A673 (cell line): Measurements from ENCODE around the gene MESP1. TPM values are rescaled to one million over a fixed set of nuclear protein-coding genes. Genes with fewer than 3 reads are reported as not detected.

ENCODE experiments used
- BruUV-seq: library from RNA; stranded (reverse); fragments of 400-500 nt; replicated peaks from 2 replicates; lab custom pipeline; 2021; lab: Mats Ljungman, UMichigan
- CTCF ChIA-PET: fragments of 300-600 bp; sonication (Branson Sonifier 250); formaldehyde crosslinking; loops from one replicate; lab custom pipeline; 2022; ENCODE audit warnings: antibody characterized with exemption; lab: Charles Lee
- POLR2A ChIA-PET: fragments of 300-600 bp; sonication (Branson Sonifier 250); formaldehyde crosslinking; loops from one replicate; lab custom pipeline; 2022; ENCODE audit warnings: antibody characterized with exemption; ENCODE audit not compliant: low non-redundant PET; lab: Charles Lee
- DNase-seq: peaks from one replicate; pipeline ENCODE4 v3.0.0-alpha.2; 2015; ENCODE audit warnings: low spot score
- H3K27ac ChIP-seq: fragments of 200-600 bp; sonication (generic); 2 replicates; pipeline ENCODE4 v1.5.1; 2016; ENCODE audit warnings: mixed run types, low read depth, mild to moderate bottlenecking, mixed read lengths, antibody characterized with exemption, low read length; ENCODE audit not compliant: poor library complexity, severe bottlenecking
- H3K27me3 ChIP-seq: fragments of 200-600 bp; sonication (generic); replicated peaks from 2 replicates; pipeline ENCODE4 v1.6.1; 2017; ENCODE audit warnings: mixed run types, low read depth, mild to moderate bottlenecking, mixed read lengths, antibody characterized with exemption, low read length; ENCODE audit not compliant: insufficient read depth, poor library complexity
- H3K36me3 ChIP-seq: fragments of 200-600 bp; sonication (generic); 2 replicates; pipeline ENCODE4 v1.6.1; 2016; ENCODE audit warnings: mixed run types, mild to moderate bottlenecking, mixed read lengths, antibody characterized with exemption, low read length; ENCODE audit not compliant: insufficient read depth, poor library complexity, severe bottlenecking
- H3K4me1 ChIP-seq: fragments of 200-600 bp; sonication (generic); 2 replicates; pipeline ENCODE4 v1.6.1; 2017; ENCODE audit warnings: mixed run types, mild to moderate bottlenecking, mixed read lengths, antibody characterized with exemption, low read length; ENCODE audit not compliant: insufficient read depth, poor library complexity, severe bottlenecking
- H3K4me3 ChIP-seq: fragments of 200-600 bp; sonication (generic); 2 replicates; pipeline ENCODE4 v1.5.1; 2016; ENCODE audit warnings: low read depth, mixed run types, mild to moderate bottlenecking, mixed read lengths, low read length; ENCODE audit not compliant: poor library complexity, severe bottlenecking
- H3K9me3 ChIP-seq: fragments of 200-600 bp; sonication (generic); 2 replicates; pipeline ENCODE4 v1.6.1; 2016; ENCODE audit warnings: mixed run types, low read depth, mild to moderate bottlenecking, mixed read lengths, antibody characterized with exemption, low read length; ENCODE audit not compliant: poor library complexity, severe bottlenecking
- EZH2 ChIP-seq: fragments of 200-600 bp; sonication (generic); IDR thresholded peaks from 2 replicates; pipeline ENCODE4 v1.6.1; 2017; ENCODE audit warnings: borderline replicate concordance, low read depth, mild to moderate bottlenecking, mixed read lengths, antibody characterized with exemption, low read length; ENCODE audit not compliant: poor library complexity, severe bottlenecking
- intact Hi-C: fragments of 100-400 bp; cut with micrococcal nuclease; formaldehyde crosslinking; loops from one replicate; pipeline ENCODE4 v1.10.0; 2022; ENCODE audit not compliant: unreplicated experiment
- total RNA-seq: library from RNA; stranded (reverse); gene quantifications from 2 replicates; pipeline ENCODE4 v1.2.3, GENCODE V29; 2021
- TF ChIP-seq, protein P1 (sequence below): fragments of 300-800, 200-600 bp; sonication (generic); conservative IDR thresholded peaks from 2 replicates; pipeline ENCODE4 v1.5.1; 2017; ENCODE audit warnings: low read depth, mild to moderate bottlenecking, antibody characterized with exemption, low read length, moderate library complexity, mixed read lengths

The MESP1 gene
- total RNA-seq, 1 experiment from 2014 or later = 6.5 TPM

- DNase-seq = no peak
- H3K4me3 ChIP-seq = no peak overlapping the region
- H3K9me3 ChIP-seq = no peaks in the 10 kb centered on the region
- no peak overlapping the region for H3K27ac ChIP-seq
- H3K36me3 ChIP-seq = no peaks in the 10 kb centered on the region
- intact Hi-C loops = no loop called here
- CTCF ChIA-PET = no interaction called here
- no TSS peak for BruUV-seq
- H3K27me3 ChIP-seq = no peaks in the 10 kb centered on the region
- TF ChIP-seq, protein P1, sequence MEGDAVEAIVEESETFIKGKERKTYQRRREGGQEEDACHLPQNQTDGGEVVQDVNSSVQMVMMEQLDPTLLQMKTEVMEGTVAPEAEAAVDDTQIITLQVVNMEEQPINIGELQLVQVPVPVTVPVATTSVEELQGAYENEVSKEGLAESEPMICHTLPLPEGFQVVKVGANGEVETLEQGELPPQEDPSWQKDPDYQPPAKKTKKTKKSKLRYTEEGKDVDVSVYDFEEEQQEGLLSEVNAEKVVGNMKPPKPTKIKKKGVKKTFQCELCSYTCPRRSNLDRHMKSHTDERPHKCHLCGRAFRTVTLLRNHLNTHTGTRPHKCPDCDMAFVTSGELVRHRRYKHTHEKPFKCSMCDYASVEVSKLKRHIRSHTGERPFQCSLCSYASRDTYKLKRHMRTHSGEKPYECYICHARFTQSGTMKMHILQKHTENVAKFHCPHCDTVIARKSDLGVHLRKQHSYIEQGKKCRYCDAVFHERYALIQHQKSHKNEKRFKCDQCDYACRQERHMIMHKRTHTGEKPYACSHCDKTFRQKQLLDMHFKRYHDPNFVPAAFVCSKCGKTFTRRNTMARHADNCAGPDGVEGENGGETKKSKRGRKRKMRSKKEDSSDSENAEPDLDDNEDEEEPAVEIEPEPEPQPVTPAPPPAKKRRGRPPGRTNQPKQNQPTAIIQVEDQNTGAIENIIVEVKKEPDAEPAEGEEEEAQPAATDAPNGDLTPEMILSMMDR = no peak
- no peak for TF ChIP-seq EZH2
- H3K4me1 ChIP-seq = no peaks in the 10 kb centered on the region
- POLR2A ChIA-PET = no interaction called here
Measured at GRCh38 chr15:89787944-89788343, 36.9 kb upstream of the MESP1 start.

GRCh38 chr15:89785774-89786140 lies 34.7 kb upstream of the MESP1 start:
- BruUV-seq = no TSS peak
- no peak overlapping the region for H3K4me3 ChIP-seq
- ChIA-PET POLR2A (no interaction called here), CTCF (interaction anchor here (0.7 kb wide), 1 partner anchor 17 kb away, joined by 5 read pairs; no protein-coding TSS in a partner anchor)
- DNase-seq = no peak
- H3K27ac ChIP-seq = no peak overlapping the region
- intact Hi-C loops = no loop called here
- no peaks in the 10 kb centered on the region for H3K9me3 ChIP-seq
- no peaks in the 10 kb centered on the region for H3K4me1 ChIP-seq
- H3K36me3 ChIP-seq = no peaks in the 10 kb centered on the region
- H3K27me3 ChIP-seq = no peaks in the 10 kb centered on the region
- no peak for TF ChIP-seq EZH2
- TF ChIP-seq, protein P1 = no peak

DNA sequence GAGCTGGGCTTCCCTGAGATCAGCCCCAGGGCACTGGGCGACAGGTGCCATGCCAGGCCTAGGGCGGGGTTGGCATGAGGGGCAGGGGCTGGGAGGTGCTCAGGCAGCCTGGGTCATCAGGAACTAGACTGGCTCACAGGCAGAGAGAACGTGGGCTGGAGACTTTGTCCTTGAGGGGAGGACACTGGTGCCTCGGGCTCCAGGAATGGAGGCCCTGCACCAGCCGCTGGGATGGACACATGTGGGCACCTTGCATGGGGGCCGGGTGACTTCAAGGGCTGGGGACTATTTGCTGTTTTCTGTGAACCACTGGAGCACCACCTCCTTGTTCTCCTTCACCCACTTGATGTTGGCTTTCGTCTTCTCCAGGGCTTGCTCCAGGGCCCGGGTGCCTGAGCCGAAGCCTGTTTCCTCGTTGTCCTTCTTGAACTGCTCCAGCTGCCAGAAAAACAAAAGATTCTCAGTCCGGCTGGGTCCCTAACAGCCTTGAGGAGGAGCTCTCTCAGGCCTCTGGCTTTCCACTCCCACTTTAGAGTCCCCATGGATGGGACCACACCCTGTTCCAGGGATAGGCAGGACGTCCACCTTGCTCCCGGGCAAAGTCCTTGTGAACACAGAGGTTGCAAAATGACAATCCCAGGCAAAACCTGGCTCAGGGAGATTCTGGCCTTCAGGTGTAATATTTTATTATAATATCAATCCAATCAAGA lies 34.2 kb upstream of the MESP1 start:
- no peaks in the 10 kb centered on the region for H3K36me3 ChIP-seq
- intact Hi-C loops = no loop called here
- DNase-seq = no peak
- ChIA-PET CTCF (no interaction called here), POLR2A (no interaction called here)
- H3K27me3 ChIP-seq = no peaks in the 10 kb centered on the region
- no peaks in the 10 kb centered on the region for H3K9me3 ChIP-seq
- BruUV-seq = no TSS peak
- no peak overlapping the region for H3K27ac ChIP-seq
- TF ChIP-seq EZH2 = no peak
- TF ChIP-seq, protein P1 = no peak
- no peaks in the 10 kb centered on the region for H3K4me1 ChIP-seq
- no peak overlapping the region for H3K4me3 ChIP-seq
